ENCODE results near the gene MED14.
"Not testable (repeated sequence)": the region's sequence is repeated elsewhere in the genome, so short reads cannot be mapped to it uniquely, and the experiment has no call there.

DNA sequence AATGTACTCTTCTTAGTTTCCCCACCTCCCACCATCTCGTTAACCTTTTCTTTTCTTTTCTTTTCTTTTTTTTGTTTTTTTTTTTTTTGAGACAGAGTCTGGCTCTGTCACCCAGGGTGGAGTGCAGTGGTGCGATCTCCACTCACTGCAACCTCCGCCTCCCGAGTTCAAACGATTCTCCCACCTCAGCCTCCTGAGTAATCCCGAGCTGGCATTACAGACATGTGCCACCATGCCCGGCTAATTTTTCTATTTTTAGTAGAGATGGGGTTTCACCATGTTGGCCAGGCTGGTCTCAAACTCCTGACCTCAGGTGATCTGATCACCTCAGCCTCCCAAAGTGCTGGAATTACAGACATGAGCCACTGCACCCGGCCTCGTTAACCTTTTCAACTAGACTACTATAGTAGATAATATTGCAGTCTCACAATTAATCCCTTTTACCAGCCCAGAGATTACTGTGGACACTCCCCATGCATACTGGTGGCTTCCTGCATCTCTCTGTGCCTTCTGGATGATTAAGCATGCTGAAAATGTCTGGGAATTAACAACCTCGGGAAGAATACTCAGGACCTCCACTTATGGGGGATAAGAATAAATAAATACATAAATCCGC is 47.4 kb upstream of the MED14 start:
- TF ChIP-seq CTCF, POLR2A (IDR thresholded peaks at IDR 0.05): not testable (repeated sequence)
